HepG2 (cell line): Measurements from ENCODE around the gene OR2C1. TPM values are rescaled to one million over a fixed set of nuclear protein-coding genes. Genes with fewer than 3 reads are reported as not detected.

Experiments used
- CAMTA2 ChIP-seq: sonication (generic); formaldehyde crosslinking; IDR thresholded peaks from 2 replicates; pipeline ENCODE4 v1.4.0; 2020; ENCODE audit warnings: mild to moderate bottlenecking, missing genetic modification reagents, borderline replicate concordance
- CC2D1A ChIP-seq: sonication (generic); formaldehyde crosslinking; IDR thresholded peaks from 2 replicates; pipeline ENCODE4 v1.8.1; 2023; ENCODE audit warnings: mild to moderate bottlenecking, missing genetic modification reagents
- CREB1 ChIP-seq, 2 experiments: fragments of 450-650 bp in 1 of 2; IDR thresholded peaks; 2 replicates each; pipeline ENCODE4 v1.6.1; 2016 to 2017; ENCODE audit warnings: control low read depth in 1 of 2, mild to moderate bottlenecking in 1 of 2, missing compliant biosample characterization in 1 of 2, missing genetic modification characterization in 1 of 2
- FOXK2 ChIP-seq: fragments of 450-650 bp; IDR thresholded peaks from 2 replicates; pipeline ENCODE4 v1.6.1; 2016
- MAF1 ChIP-seq: sonication (generic); formaldehyde crosslinking; IDR thresholded peaks from 2 replicates; pipeline ENCODE4 v1.5.0; 2020; ENCODE audit warnings: missing genetic modification reagents, borderline replicate concordance
- MTF2 ChIP-seq: sonication (generic); formaldehyde crosslinking; IDR thresholded peaks from 2 replicates; pipeline ENCODE4 v1.5.0; 2020; ENCODE audit warnings: missing genetic modification reagents, borderline replicate concordance
- NR2F2 ChIP-seq: IDR thresholded peaks from 2 replicates; pipeline ENCODE4 v1.6.1; 2012; ENCODE audit warnings: low read depth, inconsistent platforms, borderline replicate concordance
- NRL ChIP-seq: sonication (generic); formaldehyde crosslinking; IDR thresholded peaks from 2 replicates; pipeline ENCODE4 v1.5.0; 2020; ENCODE audit warnings: missing genetic modification reagents, mild to moderate bottlenecking, moderate library complexity, borderline replicate concordance
- PHB2 ChIP-seq: fragments of 450-650 bp; IDR thresholded peaks from 2 replicates; pipeline ENCODE4 v1.6.1; 2018; ENCODE audit not compliant: partially characterized antibody
- SETDB1 ChIP-seq: sonication (generic); formaldehyde crosslinking; IDR thresholded peaks from 2 replicates; pipeline ENCODE4 v1.5.1; 2020; ENCODE audit warnings: missing genetic modification reagents, mild to moderate bottlenecking, borderline replicate concordance
- SMAD3 ChIP-seq: sonication (generic); formaldehyde crosslinking; IDR thresholded peaks from 2 replicates; pipeline ENCODE4 v1.4.0; 2020; ENCODE audit warnings: missing genetic modification reagents
- SNRNP70 ChIP-seq: fragments of 200-400 bp; formaldehyde crosslinking; IDR thresholded peaks from 2 replicates; pipeline ENCODE4 v1.6.1; 2017; ENCODE audit warnings: mild to moderate bottlenecking, low read depth, low read length, moderate library complexity
- UBTF ChIP-seq: sonication (generic); formaldehyde crosslinking; IDR thresholded peaks from 2 replicates; pipeline ENCODE4 v1.4.0; 2020; ENCODE audit warnings: mild to moderate bottlenecking, missing genetic modification reagents
- YEATS2 ChIP-seq: sonication (generic); formaldehyde crosslinking; IDR thresholded peaks from 2 replicates; pipeline ENCODE4 v1.4.0; 2020; ENCODE audit warnings: missing genetic modification reagents, borderline replicate concordance
- ZFX ChIP-seq: sonication (generic); formaldehyde crosslinking; IDR thresholded peaks from 2 replicates; pipeline ENCODE4 v1.4.0; 2020; ENCODE audit warnings: mild to moderate bottlenecking, low read depth, missing genetic modification reagents, moderate library complexity
- ZNF264 ChIP-seq: sonication (generic); formaldehyde crosslinking; IDR thresholded peaks from 2 replicates; pipeline ENCODE4 v1.4.0; 2020; ENCODE audit warnings: missing genetic modification reagents
- ZNF367 ChIP-seq: sonication (generic); formaldehyde crosslinking; IDR thresholded peaks from 2 replicates; pipeline ENCODE4 v1.4.0; 2020; ENCODE audit warnings: missing genetic modification reagents, borderline replicate concordance
- ZNF44 ChIP-seq: sonication (generic); formaldehyde crosslinking; IDR thresholded peaks from 2 replicates; pipeline ENCODE4 v1.5.1; 2020; ENCODE audit warnings: mild to moderate bottlenecking, missing genetic modification reagents
- ZNF660 ChIP-seq: sonication (generic); formaldehyde crosslinking; IDR thresholded peaks from 2 replicates; pipeline ENCODE4 v1.5.1; 2020; ENCODE audit warnings: mild to moderate bottlenecking, low read depth, missing genetic modification reagents, borderline replicate concordance
- polyA plus RNA-seq, 8 experiments: library from polyadenylated mRNA; depleted of rRNA in 3 of 8; stranded (reverse) in 7 of 8; unstranded in 1 of 8; fragments of >200 nt; fragmentation: Illumina TruSeq in 4 of 8; extraction: Trizol in 4 of 8; gene quantifications; 2 replicates each; pipeline versions ENCODE4 v1.2.1 to v1.2.3, GENCODE V29; 2011 to 2016; ENCODE audit warnings: low read depth in 4 of 8, missing spikeins in 1 of 8, mixed read lengths in 1 of 8; ENCODE audit not compliant: insufficient read depth in 1 of 8
- total RNA-seq, 5 experiments: library from RNA; depleted of rRNA; stranded (reverse); fragments of >200 nt; fragmentation: Illumina TruSeq; extraction: Trizol; gene quantifications; 2 replicates each; pipeline ENCODE4 v1.2.3, GENCODE V29; 2016; ENCODE audit warnings: low read depth in 1 of 5
- TF ChIP-seq, protein P1 (sequence below): IDR thresholded peaks from 2 replicates; pipeline ENCODE4 v1.6.1; 2012; ENCODE audit warnings: inconsistent platforms
- TF ChIP-seq, protein P2 (sequence below): sonication (generic); formaldehyde crosslinking; IDR thresholded peaks from 2 replicates; pipeline ENCODE4 v1.4.0; 2020; ENCODE audit warnings: missing genetic modification reagents
- TF ChIP-seq, protein P3 (sequence below): sonication (generic); formaldehyde crosslinking; IDR thresholded peaks from 2 replicates; pipeline ENCODE4 v1.8.0; 2022; ENCODE audit warnings: mild to moderate bottlenecking, missing genetic modification reagents; ENCODE audit not compliant: insufficient replicate concordance

The OR2C1 gene
- total and polyA plus RNA-seq, 2 of the 13 experiments (the other 11 are each of a cell fraction or from before 2014, with no cell fraction given) = not detected

DNA sequence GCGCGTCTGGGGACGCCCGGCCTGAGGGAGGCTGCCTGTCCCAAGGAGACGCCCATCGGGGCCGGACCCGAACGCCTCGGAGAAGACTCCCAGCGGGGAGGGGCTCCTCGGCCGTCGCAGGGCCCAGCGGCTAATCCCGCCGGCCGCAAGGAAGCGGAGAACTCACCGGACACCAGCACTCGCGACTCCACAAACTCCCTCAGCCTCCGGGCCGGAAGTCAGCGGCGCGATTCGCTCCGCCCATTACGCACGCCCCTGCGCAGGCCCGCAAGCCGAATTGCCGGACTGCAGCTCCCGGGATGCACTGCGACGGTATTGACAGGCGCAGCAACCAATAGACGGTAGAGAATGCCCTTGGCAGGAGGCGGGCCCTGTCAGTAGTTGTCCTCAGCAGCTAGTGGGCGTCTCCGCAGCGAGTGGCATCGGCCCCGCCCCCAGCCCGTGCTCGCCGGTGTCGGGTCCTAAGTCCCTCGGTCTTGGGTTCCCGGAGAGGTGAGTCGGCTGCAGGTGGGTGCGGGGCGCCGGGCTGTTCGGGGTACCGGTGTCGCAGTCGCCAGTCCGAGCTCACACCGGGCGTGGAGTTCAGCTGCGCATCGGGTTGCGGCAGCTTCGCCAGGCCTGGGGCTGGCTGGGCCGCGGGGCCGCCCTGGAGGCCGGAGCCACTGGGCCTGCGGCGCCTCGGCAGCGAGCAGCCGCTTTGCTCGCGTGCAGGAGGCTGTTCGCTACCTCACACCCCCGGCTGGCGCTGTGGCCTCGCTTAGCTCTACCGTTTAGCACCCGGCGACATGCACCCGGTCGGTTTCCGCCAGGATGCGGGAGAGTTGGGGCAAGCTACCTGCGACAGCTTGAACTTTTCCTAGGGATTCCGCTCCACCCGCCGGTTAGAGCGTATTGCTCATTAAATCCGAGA lies 45.3 kb downstream of the OR2C1 start, which contains the start of the genes ZNF174 and ZSCAN32 (continued):
- TF ChIP-seq UBTF (peak; percentile 99), PHB2 (no peak), ZNF660 (CRISPR knock-in tag) (no peak), CAMTA2 (CRISPR knock-in tag) (peak; percentile 56; the same call in 1 of the 2 replicates), SNRNP70 (no peak), SMAD3 (no peak; the same call in 1 of the 2 replicates), YEATS2 (peak; percentile 89; the same call in 1 of the 2 replicates), CC2D1A (CRISPR knock-in tag) (no peak), CREB1 (IDR thresholded peaks at IDR 0.05) (peak; percentile 84), CREB1 (CRISPR knock-in tag; IDR thresholded peaks at IDR 0.05) (peak; percentile 84), NR2F2 (no peak), ZNF367 (CRISPR knock-in tag) (no peak), ZFX (CRISPR knock-in tag) (peak; percentile 96), ZNF44 (CRISPR knock-in tag) (0 out of 2 replicates have a peak, but pooled peaks have one; percentile 39), MTF2 (CRISPR knock-in tag) (peak; percentile 76; the same call in 1 of the 2 replicates), FOXK2 (peak; percentile 83; the same call in 1 of the 2 replicates), ZNF264 (no peak), MAF1 (CRISPR knock-in tag) (peak; percentile 67; the same call in 1 of the 2 replicates), NRL (CRISPR knock-in tag) (no peak), SETDB1 (no peak)
- TF ChIP-seq, protein P1, sequence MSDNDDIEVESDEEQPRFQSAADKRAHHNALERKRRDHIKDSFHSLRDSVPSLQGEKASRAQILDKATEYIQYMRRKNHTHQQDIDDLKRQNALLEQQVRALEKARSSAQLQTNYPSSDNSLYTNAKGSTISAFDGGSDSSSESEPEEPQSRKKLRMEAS = peak; percentile 82
- TF ChIP-seq, protein P2, sequence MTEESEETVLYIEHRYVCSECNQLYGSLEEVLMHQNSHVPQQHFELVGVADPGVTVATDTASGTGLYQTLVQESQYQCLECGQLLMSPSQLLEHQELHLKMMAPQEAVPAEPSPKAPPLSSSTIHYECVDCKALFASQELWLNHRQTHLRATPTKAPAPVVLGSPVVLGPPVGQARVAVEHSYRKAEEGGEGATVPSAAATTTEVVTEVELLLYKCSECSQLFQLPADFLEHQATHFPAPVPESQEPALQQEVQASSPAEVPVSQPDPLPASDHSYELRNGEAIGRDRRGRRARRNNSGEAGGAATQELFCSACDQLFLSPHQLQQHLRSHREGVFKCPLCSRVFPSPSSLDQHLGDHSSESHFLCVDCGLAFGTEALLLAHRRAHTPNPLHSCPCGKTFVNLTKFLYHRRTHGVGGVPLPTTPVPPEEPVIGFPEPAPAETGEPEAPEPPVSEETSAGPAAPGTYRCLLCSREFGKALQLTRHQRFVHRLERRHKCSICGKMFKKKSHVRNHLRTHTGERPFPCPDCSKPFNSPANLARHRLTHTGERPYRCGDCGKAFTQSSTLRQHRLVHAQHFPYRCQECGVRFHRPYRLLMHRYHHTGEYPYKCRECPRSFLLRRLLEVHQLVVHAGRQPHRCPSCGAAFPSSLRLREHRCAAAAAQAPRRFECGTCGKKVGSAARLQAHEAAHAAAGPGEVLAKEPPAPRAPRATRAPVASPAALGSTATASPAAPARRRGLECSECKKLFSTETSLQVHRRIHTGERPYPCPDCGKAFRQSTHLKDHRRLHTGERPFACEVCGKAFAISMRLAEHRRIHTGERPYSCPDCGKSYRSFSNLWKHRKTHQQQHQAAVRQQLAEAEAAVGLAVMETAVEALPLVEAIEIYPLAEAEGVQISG = peak; percentile 92
- TF ChIP-seq, protein P3, sequence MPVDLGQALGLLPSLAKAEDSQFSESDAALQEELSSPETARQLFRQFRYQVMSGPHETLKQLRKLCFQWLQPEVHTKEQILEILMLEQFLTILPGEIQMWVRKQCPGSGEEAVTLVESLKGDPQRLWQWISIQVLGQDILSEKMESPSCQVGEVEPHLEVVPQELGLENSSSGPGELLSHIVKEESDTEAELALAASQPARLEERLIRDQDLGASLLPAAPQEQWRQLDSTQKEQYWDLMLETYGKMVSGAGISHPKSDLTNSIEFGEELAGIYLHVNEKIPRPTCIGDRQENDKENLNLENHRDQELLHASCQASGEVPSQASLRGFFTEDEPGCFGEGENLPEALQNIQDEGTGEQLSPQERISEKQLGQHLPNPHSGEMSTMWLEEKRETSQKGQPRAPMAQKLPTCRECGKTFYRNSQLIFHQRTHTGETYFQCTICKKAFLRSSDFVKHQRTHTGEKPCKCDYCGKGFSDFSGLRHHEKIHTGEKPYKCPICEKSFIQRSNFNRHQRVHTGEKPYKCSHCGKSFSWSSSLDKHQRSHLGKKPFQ (CRISPR knock-in tag) = no peak
